B cell (primary cell): ENCODE measurements around the gene CHRM4. TPM values are rescaled to one million over a fixed set of nuclear protein-coding genes. Genes with fewer than 3 reads are reported as not detected.

Source experiments
- ATAC-seq: fragments of 200-7000 bp; cut with Tn5 transposase; one replicate; pipeline ENCODE4 v1.10.0; 2021; ENCODE audit warnings: low read depth, mild to moderate bottlenecking, moderate number of reproducible peaks, moderate library complexity
- CTCF ChIA-PET: fragments of 350-600 bp; sonication (Branson Sonifier 250); formaldehyde crosslinking; loops from one replicate; lab custom pipeline; 2021; ENCODE audit warnings: antibody characterized with exemption, inconsistent platforms; lab: Charles Lee
- POLR2A ChIA-PET: fragments of 350-600 bp; sonication (Branson Sonifier 250); formaldehyde crosslinking; loops from one replicate; lab custom pipeline; 2021; ENCODE audit warnings: antibody characterized with exemption; lab: Charles Lee
- DNase-seq: peaks from one replicate; pipeline ENCODE4 v3.0.0; 2013
- H2AFZ ChIP-seq: 2 replicates; pipeline ENCODE4 v1.6.1; 2012; ENCODE audit warnings: mild to moderate bottlenecking, low read depth, low read length; ENCODE audit not compliant: insufficient read depth, poor library complexity, severe bottlenecking
- H3K27ac ChIP-seq, 2 donors: 1 replicate in 1 of 2; 2 replicates in 1 of 2; pipeline ENCODE4 v1.5.1; 2012 to 2013; ENCODE audit warnings: low read length in 2 of 2, mild to moderate bottlenecking in 2 of 2, moderate library complexity in 1 of 2
- H3K27me3 ChIP-seq, 4 experiments: fragments of 200-600 bp in 1 of 4; sonication (generic) in 1 of 4; replicated peaks in 1 of 4; 1 replicate in 2 of 4; 2 replicates in 2 of 4; pipeline versions ENCODE4 v1.6.1 to v1.7.0; 2013 to 2016; ENCODE audit warnings: low read length in 3 of 4, mild to moderate bottlenecking in 2 of 4, mixed read lengths in 1 of 4, moderate library complexity in 1 of 4; ENCODE audit not compliant: insufficient read depth in 4 of 4, control insufficient read depth in 3 of 4; ENCODE audit errors: control extremely low read depth in 1 of 4
- H3K36me3 ChIP-seq, 2 experiments: replicated peaks in 1 of 2; 1 replicate in 1 of 2; 2 replicates in 1 of 2; pipeline versions ENCODE4 v1.6.1 to v1.7.1; 2013; ENCODE audit warnings: low read length in 1 of 2; ENCODE audit not compliant: insufficient read depth in 2 of 2, control insufficient read depth in 1 of 2; ENCODE audit errors: control extremely low read depth in 1 of 2, extremely low read depth in 1 of 2
- H3K4me1 ChIP-seq, 2 donors: fragments of 200-600 bp in 1 of 2; sonication (generic) in 1 of 2; 1 replicate in 1 of 2; 2 replicates in 1 of 2; pipeline versions ENCODE4 v1.5.1 to v1.6.1; 2013 to 2017; ENCODE audit warnings: low read length in 2 of 2; ENCODE audit not compliant: control insufficient read depth in 2 of 2, insufficient read depth in 2 of 2
- H3K4me2 ChIP-seq: replicated peaks from 2 replicates; pipeline ENCODE3; 2012; ENCODE audit warnings: mild to moderate bottlenecking, low read depth, low read length; ENCODE audit not compliant: poor library complexity, severe bottlenecking
- H3K4me3 ChIP-seq, 5 experiments: fragments of 200-600 bp in 1 of 5; sonication (generic) in 1 of 5; 1 replicate in 3 of 5; 2 replicates in 2 of 5; pipeline versions ENCODE4 v1.5.1 to v1.7.0; 2011 to 2016; ENCODE audit warnings: low read length in 4 of 5, mild to moderate bottlenecking in 4 of 5, low read depth in 2 of 5, control low read depth in 1 of 5, moderate library complexity in 1 of 5; ENCODE audit not compliant: insufficient read depth in 1 of 5; ENCODE audit errors: control extremely low read depth in 1 of 5, extremely low read depth in 1 of 5
- H3K79me2 ChIP-seq: fragments of 200-600 bp; sonication (generic); one replicate; pipeline ENCODE4 v1.6.0; 2016; ENCODE audit warnings: low read length; ENCODE audit not compliant: control insufficient read depth, insufficient read depth
- H3K9ac ChIP-seq: fragments of 200-600 bp; sonication (generic); 2 replicates; pipeline ENCODE4 v1.6.1; 2017; ENCODE audit warnings: mild to moderate bottlenecking, low read length, moderate library complexity
- H3K9me3 ChIP-seq, 3 donors: one replicate each; pipeline versions ENCODE4 v1.6.1 to v1.7.1; 2013; ENCODE audit warnings: low read length in 2 of 3; ENCODE audit not compliant: control insufficient read depth in 2 of 3, insufficient read depth in 1 of 3; ENCODE audit errors: control extremely low read depth in 1 of 3
- H4K20me1 ChIP-seq: 2 replicates; pipeline ENCODE4 v1.6.0; 2012; ENCODE audit warnings: mild to moderate bottlenecking, low read length; ENCODE audit not compliant: insufficient read depth, control insufficient read depth, poor library complexity, severe bottlenecking
- H3K27ac Mint-ChIP-seq: one replicate; pipeline ENCODE4 v1.8.0; 2021; ENCODE audit warnings: mixed read lengths
- H3K27me3 Mint-ChIP-seq: one replicate; pipeline ENCODE4 v1.8.0; 2021; ENCODE audit warnings: mixed read lengths
- H3K4me1 Mint-ChIP-seq: one replicate; pipeline ENCODE4 v1.8.0; 2021; ENCODE audit warnings: mixed read lengths
- H3K4me3 Mint-ChIP-seq: one replicate; pipeline ENCODE4 v1.8.0; 2021; ENCODE audit warnings: mixed read lengths
- H3K9me3 Mint-ChIP-seq: one replicate; pipeline ENCODE4 v1.8.0; 2022; ENCODE audit warnings: mixed read lengths; ENCODE audit not compliant: insufficient read depth
- CTCF ChIP-seq: fragments of 200-600 bp; IDR thresholded peaks from one replicate; pipeline ENCODE4 v1.8.0; 2022; ENCODE audit warnings: antibody characterized with exemption, mild to moderate bottlenecking
- EZH2 ChIP-seq: IDR thresholded peaks from 2 replicates; pipeline ENCODE4 v1.6.1; 2012; ENCODE audit warnings: borderline replicate concordance, low read depth, mild to moderate bottlenecking, moderate library complexity, low read length; ENCODE audit not compliant: insufficient read depth, poor library complexity, severe bottlenecking
- WGBS: methylation state at CpG from one replicate; pipeline ENCODE4 v1.1.5; 2013; ENCODE audit warnings: missing lambda C conversion rate; ENCODE audit not compliant: insufficient coverage; 5-methylcytosine and 5-hydroxymethylcytosine counted together
- intact Hi-C: fragments of 100-400 bp; cut with micrococcal nuclease; formaldehyde crosslinking; loops from one replicate; pipeline ENCODE4 v1.10.0; 2022
- polyA plus RNA-seq: library from polyadenylated mRNA; depleted of rRNA; stranded (reverse); fragments of >200 nt; gene quantifications from 2 replicates; pipeline ENCODE4 v1.2.3, GENCODE V29; 2012
- total RNA-seq, 2 donors: library from RNA; stranded (reverse); fragments of 120-200 nt in 1 of 2; gene quantifications; 1 replicate in 1 of 2; 2 replicates in 1 of 2; pipeline versions ENCODE4 v1.2.3 to v1.2.4, GENCODE V29; 2013 to 2022

CHRM4 gene
- total and polyA plus RNA-seq, 2 donors (not counting 1 experiment from before 2014, with no cell fraction given), result 0.49 to 1.4 TPM

- intact Hi-C loops, result loop anchor here (5.0 kb wide), 1 partner anchor 34 kb away; the partner anchor contains the start of gene DGKZ
- peak within 1 kb of the TSS; percentile 34 to 84 (median 69) for H3K4me3 ChIP-seq
- peaks cover 31% of the 10 kb centered on the region for H3K27me3 Mint-ChIP-seq
- ATAC-seq (peak; percentile 8), DNase-seq (peak; percentile 31)
- peaks cover 0 to 24% (median 0%) of the 10 kb centered on the region in 3 donors for H3K9me3 ChIP-seq
- ChIA-PET CTCF (no interaction called here), POLR2A (no interaction called here)
- H3K27ac ChIP-seq, result peak within 1 kb of the TSS in 1 of 2 donors; percentile 43
- peaks cover 0 to 6% of the 10 kb centered on the region in 2 experiments for H3K36me3 ChIP-seq
- peak within 1 kb of the TSS; percentile 80 for H3K9ac ChIP-seq
- under 1% methylated on average over 63 of the region's 96 CpGs for WGBS
- H3K9me3 Mint-ChIP-seq, result no peaks in the 10 kb centered on the region
- H3K4me3 Mint-ChIP-seq, result peak within 1 kb of the TSS; percentile 85
- peak within 1 kb of the TSS; percentile 100 for H3K4me2 ChIP-seq
- H2AFZ ChIP-seq, result peak within 1 kb of the TSS; percentile 79
- H3K79me2 ChIP-seq, result no peaks in the 10 kb centered on the region
- peak within 1 kb of the TSS; percentile 26 for H3K27ac Mint-ChIP-seq
- peaks cover 12% of the 10 kb centered on the region for H3K4me1 Mint-ChIP-seq
- TF ChIP-seq EZH2 (no peak), CTCF (no peak)
- no peaks in the 10 kb centered on the region for H4K20me1 ChIP-seq
- peaks cover 0 to 46% (median 23%) of the 10 kb centered on the region in 4 experiments for H3K27me3 ChIP-seq
- peaks cover 14 to 15% of the 10 kb centered on the region in 2 donors for H3K4me1 ChIP-seq
These were observed 10.3 kb downstream of the CHRM4 start, which contains the start of gene MDK for GRCh38 chr11:46381048-46381818. Gene MDK, plus strand, starts transcription at chr11:46381669. Its CDS starts 389 bp downstream, at chr11:46382058.
